Measurements from ENCODE around the gene DZANK1.
A peak's percentile ranks its signal among the peaks of the same experiment; 100 is the strongest.
"Not testable (repeated sequence)": the region's sequence is repeated elsewhere in the genome, so short reads cannot be mapped to it uniquely, and the experiment has no call there.

DZANK1 gene

GRCh38 chr20:18466894-18467730, at the start of gene DZANK1, which contains the start of gene POLR3F:
DZANK1 (minus strand) TSS chr20:18467030; CDS start chr20:18465358, 1,672 bp downstream.
POLR3F (plus strand) TSS chr20:18467390; CDS start chr20:18467507, 117 bp downstream.
- DNase-seq: peak; percentile 94

GRCh38 chr20:18515973-18516372, 49.1 kb upstream of the DZANK1 start:
- DNase-seq: no peak

GRCh38 chr20:18514127-18514526, 47.3 kb upstream of the DZANK1 start:
- DNase-seq: no peak

- DNase-seq: no peak
Measured at GRCh38 chr20:18513208-18513607, 46.4 kb upstream of the DZANK1 start.

GRCh38 chr20:18511571-18511970, 44.7 kb upstream of the DZANK1 start:
- no peak for DNase-seq

- DNase-seq: peak; percentile 96
Measured at GRCh38 chr20:18507218-18508191, 40.7 kb upstream of the DZANK1 start, which contains the start of gene SEC23B. SEC23B (plus strand) TSS chr20:18507940; CDS start chr20:18510836, 2,896 bp downstream.

GRCh38 chr20:18506744-18507143, 39.9 kb upstream of the DZANK1 start:
- DNase-seq: no peak

- DNase-seq: no peak
Measured at GRCh38 chr20:18504479-18505060, 37.7 kb upstream of the DZANK1 start.

GRCh38 chr20:18501672-18502071, 34.8 kb upstream of the DZANK1 start:
- DNase-seq: not testable (repeated sequence)

- DNase-seq: no peak
Measured at GRCh38 chr20:18497603-18498002, 30.8 kb upstream of the DZANK1 start.

- DNase-seq: peak; percentile 67
Measured at GRCh38 chr20:18496740-18497592, 30.1 kb upstream of the DZANK1 start, which contains the start of gene RBBP9. RBBP9 (minus strand) TSS chr20:18497225; CDS start chr20:18497167, 58 bp downstream.

- no peak for DNase-seq
Measured at GRCh38 chr20:18496042-18496441, 29.2 kb upstream of the DZANK1 start.

GRCh38 chr20:18488301-18488700, 21.5 kb upstream of the DZANK1 start:
- DNase-seq: no peak

GRCh38 chr20:18481596-18481995, 14.8 kb upstream of the DZANK1 start:
- no peak for DNase-seq

- no peak for DNase-seq
Measured at GRCh38 chr20:18477821-18478220, 11.0 kb upstream of the DZANK1 start.

- no peak for DNase-seq
Measured at GRCh38 chr20:18477218-18477617, 10.4 kb upstream of the DZANK1 start.

GRCh38 chr20:18466574-18466893, 296 bp downstream of the DZANK1 start:
- DNase-seq: no peak

GRCh38 chr20:18465536-18466200, 1.2 kb downstream of the DZANK1 start:
- DNase-seq: no peak

- DNase-seq: no peak
Measured at GRCh38 chr20:18456600-18456999, 10.2 kb downstream of the DZANK1 start.

- DNase-seq: peak; percentile 0
Measured at GRCh38 chr20:18443886-18444285, 22.9 kb downstream of the DZANK1 start.

- DNase-seq: no peak
Measured at GRCh38 chr20:18440403-18440802, 26.4 kb downstream of the DZANK1 start.

All from NCI-H774 (cell line).